Neural cell (in vitro differentiated cells): ENCODE data around the gene LDB3. TPM values are rescaled to one million over a fixed set of nuclear protein-coding genes. Genes with fewer than 3 reads are reported as not detected.

Experiments used
- H2AFZ ChIP-seq: fragments of 200-600, 300-800 bp; sonication (generic), shearing (Covaris generic); 2 replicates; pipeline ENCODE4 v1.6.0; 2014; ENCODE audit warnings: low read depth, mild to moderate bottlenecking, antibody characterized with exemption, low read length, moderate library complexity
- H3F3A ChIP-seq: fragments of 200-600 bp; shearing (Covaris generic); 2 replicates; pipeline ENCODE4 v1.6.1; 2016; ENCODE audit warnings: mild to moderate bottlenecking, moderate library complexity, mixed read lengths, antibody characterized with exemption, low read length; ENCODE audit not compliant: insufficient read depth, poor library complexity, severe bottlenecking
- H3K27ac ChIP-seq: fragments of 200-600, 300-800 bp; sonication (generic), shearing (Covaris generic); 2 replicates; pipeline ENCODE4 v1.5.1; 2014; ENCODE audit warnings: mild to moderate bottlenecking, low read length, moderate library complexity
- H3K27me3 ChIP-seq: fragments of 300-800, 200-600 bp; sonication (generic), shearing (Covaris generic); 2 replicates; pipeline ENCODE4 v1.6.0; 2014; ENCODE audit warnings: mild to moderate bottlenecking, low read depth, low read length, moderate library complexity; ENCODE audit not compliant: insufficient read depth
- H3K36me3 ChIP-seq: fragments of 300-800, 200-600 bp; sonication (generic), shearing (Covaris generic); 2 replicates; pipeline ENCODE4 v1.5.1; 2014; ENCODE audit warnings: mild to moderate bottlenecking, antibody characterized with exemption, low read length, moderate library complexity; ENCODE audit not compliant: insufficient read depth
- H3K4me2 ChIP-seq: fragments of 300-800, 200-600 bp; sonication (generic), shearing (Covaris generic); 2 replicates; pipeline ENCODE4 v1.6.0; 2014; ENCODE audit warnings: mild to moderate bottlenecking, low read length
- H3K4me3 ChIP-seq: fragments of 300-800, 200-600 bp; sonication (generic), shearing (Covaris generic); 2 replicates; pipeline ENCODE4 v1.5.1; 2014; ENCODE audit warnings: mild to moderate bottlenecking, low read length, moderate library complexity
- H3K79me2 ChIP-seq: fragments of 200-600 bp; shearing (Covaris generic); replicated peaks from 2 replicates; pipeline ENCODE4 v1.6.0; 2014; ENCODE audit warnings: mild to moderate bottlenecking, low read length, moderate library complexity; ENCODE audit not compliant: insufficient read depth
- H3K9ac ChIP-seq: fragments of 300-800, 200-600 bp; sonication (generic), shearing (Covaris generic); 2 replicates; pipeline ENCODE4 v1.6.1; 2016; ENCODE audit warnings: mild to moderate bottlenecking, low read length, mixed read lengths
- H3K9me2 ChIP-seq: fragments of 200-600 bp; shearing (Covaris generic); 2 replicates; pipeline ENCODE4 v1.6.1; 2016; ENCODE audit warnings: mild to moderate bottlenecking, low read length, mixed read lengths; ENCODE audit not compliant: insufficient read depth
- H3K9me3 ChIP-seq: fragments of 200-600, 300-800 bp; sonication (generic), shearing (Covaris generic); 2 replicates; pipeline ENCODE4 v1.6.1; 2016; ENCODE audit warnings: mild to moderate bottlenecking, mixed run types, low read length, moderate library complexity, mixed read lengths
- H4K20me1 ChIP-seq: fragments of 200-600 bp; shearing (Covaris generic); 2 replicates; pipeline ENCODE4 v1.6.1; 2016; ENCODE audit warnings: mild to moderate bottlenecking, mixed run types; ENCODE audit not compliant: insufficient read depth
- EP300 ChIP-seq: fragments of 450-650 bp; conservative IDR thresholded peaks from 2 replicates; pipeline ENCODE4 v1.6.1; 2014; ENCODE audit warnings: antibody characterized with exemption, mild to moderate bottlenecking, moderate library complexity; ENCODE audit not compliant: poor library complexity, severe bottlenecking
- EZH2 ChIP-seq: fragments of 200-600, 300-800 bp; shearing (Covaris generic), sonication (generic); IDR thresholded peaks from 2 replicates; pipeline ENCODE4 v1.6.1; 2014; ENCODE audit warnings: antibody characterized with exemption, low read length, borderline replicate concordance, mild to moderate bottlenecking; ENCODE audit not compliant: insufficient read depth, poor library complexity, severe bottlenecking
- MXI1 ChIP-seq: fragments of 450-650 bp; conservative IDR thresholded peaks from 2 replicates; pipeline ENCODE4 v1.6.1; 2014; ENCODE audit warnings: antibody characterized with exemption, mild to moderate bottlenecking; ENCODE audit not compliant: poor library complexity, severe bottlenecking
- POLR2AphosphoS5 ChIP-seq: IDR thresholded peaks from 2 replicates; pipeline ENCODE4 v1.6.1; 2012
- RAD21 ChIP-seq: fragments of 450-650 bp; conservative IDR thresholded peaks from 2 replicates; pipeline ENCODE4 v1.6.1; 2014; ENCODE audit warnings: antibody characterized with exemption, mild to moderate bottlenecking, moderate library complexity
- SMC3 ChIP-seq: fragments of 450-650 bp; conservative IDR thresholded peaks from 2 replicates; pipeline ENCODE4 v1.6.1; 2014; ENCODE audit warnings: antibody characterized with exemption, mild to moderate bottlenecking, moderate library complexity; ENCODE audit not compliant: poor library complexity
- TAF1 ChIP-seq: IDR thresholded peaks from 2 replicates; pipeline ENCODE4 v1.6.1; 2012; ENCODE audit warnings: low read depth
- polyA plus RNA-seq: library from polyadenylated mRNA; depleted of rRNA; stranded (reverse); fragments of >200 nt; gene quantifications from 2 replicates; pipeline ENCODE4 v1.2.3, GENCODE V29; 2014
- TF ChIP-seq, protein P1 (sequence below): fragments of 450-650 bp; IDR thresholded peaks from 2 replicates; pipeline ENCODE4 v1.5.1; 2014; ENCODE audit warnings: antibody characterized with exemption, mild to moderate bottlenecking, moderate library complexity; ENCODE audit not compliant: poor library complexity, severe bottlenecking
- TF ChIP-seq, protein P2 (sequence below): IDR thresholded peaks from 2 replicates; pipeline ENCODE4 v1.6.1; 2012; ENCODE audit warnings: borderline replicate concordance

The LDB3 gene
- polyA plus RNA-seq, 1 donor from 2014 or later = 0.12 TPM

DNA sequence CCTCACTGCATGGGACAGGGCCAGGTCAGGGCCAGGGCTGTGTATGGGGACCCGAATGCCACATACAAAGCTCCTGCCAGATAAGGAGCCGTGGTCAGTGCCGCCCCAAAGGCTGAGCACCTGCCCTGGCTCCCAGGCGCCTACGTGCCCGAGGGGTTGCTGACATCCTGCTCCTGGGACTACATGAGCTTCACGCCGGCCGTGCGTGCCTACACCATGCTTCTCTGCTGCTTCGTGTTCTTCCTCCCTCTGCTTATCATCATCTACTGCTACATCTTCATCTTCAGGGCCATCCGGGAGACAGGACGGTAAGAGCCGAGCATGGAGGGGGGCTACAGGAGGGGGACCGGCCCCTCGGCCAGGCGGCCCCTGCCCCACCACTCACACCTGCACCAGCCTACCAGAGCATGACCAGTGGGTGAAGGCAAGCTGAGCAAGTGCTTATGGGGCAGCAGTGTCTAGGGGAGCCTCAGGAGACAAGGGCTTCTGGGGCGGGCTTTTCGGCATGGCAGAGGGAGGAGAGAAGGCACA, 9.1 kb upstream of the LDB3 start:
- no peaks in the 10 kb centered on the region for H3K9me3 ChIP-seq
- TF ChIP-seq TAF1 = no peak
- TF ChIP-seq RAD21 = no peak
- TF ChIP-seq SMC3 = no peak
- no peak for TF ChIP-seq EP300
- no peak for TF ChIP-seq MXI1
- no peak for TF ChIP-seq POLR2AphosphoS5
- TF ChIP-seq, protein P1, sequence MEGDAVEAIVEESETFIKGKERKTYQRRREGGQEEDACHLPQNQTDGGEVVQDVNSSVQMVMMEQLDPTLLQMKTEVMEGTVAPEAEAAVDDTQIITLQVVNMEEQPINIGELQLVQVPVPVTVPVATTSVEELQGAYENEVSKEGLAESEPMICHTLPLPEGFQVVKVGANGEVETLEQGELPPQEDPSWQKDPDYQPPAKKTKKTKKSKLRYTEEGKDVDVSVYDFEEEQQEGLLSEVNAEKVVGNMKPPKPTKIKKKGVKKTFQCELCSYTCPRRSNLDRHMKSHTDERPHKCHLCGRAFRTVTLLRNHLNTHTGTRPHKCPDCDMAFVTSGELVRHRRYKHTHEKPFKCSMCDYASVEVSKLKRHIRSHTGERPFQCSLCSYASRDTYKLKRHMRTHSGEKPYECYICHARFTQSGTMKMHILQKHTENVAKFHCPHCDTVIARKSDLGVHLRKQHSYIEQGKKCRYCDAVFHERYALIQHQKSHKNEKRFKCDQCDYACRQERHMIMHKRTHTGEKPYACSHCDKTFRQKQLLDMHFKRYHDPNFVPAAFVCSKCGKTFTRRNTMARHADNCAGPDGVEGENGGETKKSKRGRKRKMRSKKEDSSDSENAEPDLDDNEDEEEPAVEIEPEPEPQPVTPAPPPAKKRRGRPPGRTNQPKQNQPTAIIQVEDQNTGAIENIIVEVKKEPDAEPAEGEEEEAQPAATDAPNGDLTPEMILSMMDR = no peak
- TF ChIP-seq, protein P2, sequence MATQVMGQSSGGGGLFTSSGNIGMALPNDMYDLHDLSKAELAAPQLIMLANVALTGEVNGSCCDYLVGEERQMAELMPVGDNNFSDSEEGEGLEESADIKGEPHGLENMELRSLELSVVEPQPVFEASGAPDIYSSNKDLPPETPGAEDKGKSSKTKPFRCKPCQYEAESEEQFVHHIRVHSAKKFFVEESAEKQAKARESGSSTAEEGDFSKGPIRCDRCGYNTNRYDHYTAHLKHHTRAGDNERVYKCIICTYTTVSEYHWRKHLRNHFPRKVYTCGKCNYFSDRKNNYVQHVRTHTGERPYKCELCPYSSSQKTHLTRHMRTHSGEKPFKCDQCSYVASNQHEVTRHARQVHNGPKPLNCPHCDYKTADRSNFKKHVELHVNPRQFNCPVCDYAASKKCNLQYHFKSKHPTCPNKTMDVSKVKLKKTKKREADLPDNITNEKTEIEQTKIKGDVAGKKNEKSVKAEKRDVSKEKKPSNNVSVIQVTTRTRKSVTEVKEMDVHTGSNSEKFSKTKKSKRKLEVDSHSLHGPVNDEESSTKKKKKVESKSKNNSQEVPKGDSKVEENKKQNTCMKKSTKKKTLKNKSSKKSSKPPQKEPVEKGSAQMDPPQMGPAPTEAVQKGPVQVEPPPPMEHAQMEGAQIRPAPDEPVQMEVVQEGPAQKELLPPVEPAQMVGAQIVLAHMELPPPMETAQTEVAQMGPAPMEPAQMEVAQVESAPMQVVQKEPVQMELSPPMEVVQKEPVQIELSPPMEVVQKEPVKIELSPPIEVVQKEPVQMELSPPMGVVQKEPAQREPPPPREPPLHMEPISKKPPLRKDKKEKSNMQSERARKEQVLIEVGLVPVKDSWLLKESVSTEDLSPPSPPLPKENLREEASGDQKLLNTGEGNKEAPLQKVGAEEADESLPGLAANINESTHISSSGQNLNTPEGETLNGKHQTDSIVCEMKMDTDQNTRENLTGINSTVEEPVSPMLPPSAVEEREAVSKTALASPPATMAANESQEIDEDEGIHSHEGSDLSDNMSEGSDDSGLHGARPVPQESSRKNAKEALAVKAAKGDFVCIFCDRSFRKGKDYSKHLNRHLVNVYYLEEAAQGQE = no peak
- no peak for TF ChIP-seq EZH2
- H3K27me3 ChIP-seq = no peaks in the 10 kb centered on the region
- H2AFZ ChIP-seq = no peak overlapping the region
- no peaks in the 10 kb centered on the region for H3K79me2 ChIP-seq
- no peak overlapping the region for H3K9ac ChIP-seq
- no peak overlapping the region for H3K4me3 ChIP-seq
- no peaks in the 10 kb centered on the region for H3F3A ChIP-seq
- H3K36me3 ChIP-seq = no peaks in the 10 kb centered on the region
- no peaks in the 10 kb centered on the region for H3K9me2 ChIP-seq
- H4K20me1 ChIP-seq = no peaks in the 10 kb centered on the region
- no peak overlapping the region for H3K27ac ChIP-seq
- no peak overlapping the region for H3K4me2 ChIP-seq

DNA sequence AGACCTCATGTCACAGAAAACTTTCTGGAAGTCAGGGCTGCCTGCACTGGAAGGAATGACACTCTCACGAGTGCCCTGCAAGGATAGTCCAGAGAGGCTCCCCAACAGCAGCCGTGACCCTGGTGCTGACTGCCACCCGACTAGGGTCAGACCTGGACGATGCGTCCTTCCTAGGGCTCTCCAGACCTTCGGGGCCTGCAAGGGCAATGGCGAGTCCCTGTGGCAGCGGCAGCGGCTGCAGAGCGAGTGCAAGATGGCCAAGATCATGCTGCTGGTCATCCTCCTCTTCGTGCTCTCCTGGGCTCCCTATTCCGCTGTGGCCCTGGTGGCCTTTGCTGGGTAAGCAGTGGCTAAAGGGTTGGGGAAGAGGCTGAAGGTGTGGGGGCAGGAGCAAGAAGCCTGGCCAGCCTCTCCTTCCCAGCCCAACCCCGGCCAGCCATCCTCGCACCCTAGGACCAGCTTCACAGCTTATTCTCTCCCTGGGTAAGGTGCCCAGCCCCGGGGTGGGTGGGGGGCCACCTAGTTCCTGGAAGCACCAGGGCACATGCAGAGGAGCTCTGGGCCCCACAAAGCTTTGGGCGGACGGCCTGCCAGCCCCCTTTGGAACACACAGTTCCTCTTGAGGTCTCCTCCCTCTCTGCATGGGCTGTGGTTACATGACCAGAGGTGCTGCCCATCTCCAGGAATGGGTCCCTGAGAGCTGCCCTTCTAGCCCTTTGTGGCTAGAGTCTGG, 8.4 kb upstream of the LDB3 start:
- no peaks in the 10 kb centered on the region for H3F3A ChIP-seq
- TF ChIP-seq MXI1 (no peak), EP300 (no peak), RAD21 (no peak), POLR2AphosphoS5 (no peak), TAF1 (no peak), EZH2 (no peak), SMC3 (no peak)
- TF ChIP-seq, protein P1 = no peak
- TF ChIP-seq, protein P2 = no peak
- no peaks in the 10 kb centered on the region for H3K79me2 ChIP-seq
- no peaks in the 10 kb centered on the region for H3K9me3 ChIP-seq
- H3K27me3 ChIP-seq = no peaks in the 10 kb centered on the region
- no peak overlapping the region for H3K9ac ChIP-seq
- no peaks in the 10 kb centered on the region for H4K20me1 ChIP-seq
- H3K36me3 ChIP-seq = no peaks in the 10 kb centered on the region
- no peak overlapping the region for H3K27ac ChIP-seq
- no peaks in the 10 kb centered on the region for H3K9me2 ChIP-seq
- H3K4me2 ChIP-seq = no peak overlapping the region
- H3K4me3 ChIP-seq = no peak overlapping the region
- no peak overlapping the region for H2AFZ ChIP-seq
